HepG2 (cell line): ENCODE results near the gene ZNF513. TPM values are rescaled to one million over a fixed set of nuclear protein-coding genes. Genes with fewer than 3 reads are reported as not detected.

Experiments used
- BHLHE40 ChIP-seq: IDR thresholded peaks from 2 replicates; pipeline ENCODE4 v1.6.1; 2011; ENCODE audit warnings: low read length, improper control_type of control experiment
- CCAR2 ChIP-seq: fragments of 200-400 bp; formaldehyde crosslinking; optimal IDR thresholded peaks from 2 replicates; pipeline ENCODE3; 2018; ENCODE audit warnings: low read depth, mild to moderate bottlenecking, low read length, moderate library complexity
- DMAP1 ChIP-seq: IDR thresholded peaks from 2 replicates; pipeline ENCODE4 v1.6.1; 2016
- IKZF4 ChIP-seq: sonication (generic); formaldehyde crosslinking; IDR thresholded peaks from 2 replicates; pipeline ENCODE4 v1.5.1; 2020; ENCODE audit warnings: borderline replicate concordance, mild to moderate bottlenecking, low read depth, missing genetic modification reagents; ENCODE audit errors: not compliant biosample characterization
- MAFK ChIP-seq, 2 experiments: IDR thresholded peaks in 1 of 2; conservative IDR thresholded peaks in 1 of 2; 2 replicates each; pipeline ENCODE4 v1.6.1; 2011; ENCODE audit warnings: improper control_type of control experiment in 2 of 2, low read length in 2 of 2
- PLRG1 ChIP-seq: fragments of 450-650 bp; conservative IDR thresholded peaks from 2 replicates; pipeline ENCODE4 v1.6.1; 2016
- SOX5 ChIP-seq: IDR thresholded peaks from 2 replicates; pipeline ENCODE4 v1.6.1; 2016; ENCODE audit warnings: borderline replicate concordance
- ZC3H13 ChIP-seq: sonication (generic); formaldehyde crosslinking; IDR thresholded peaks from 2 replicates; pipeline ENCODE4 v1.8.1; 2023; ENCODE audit warnings: mild to moderate bottlenecking, missing genetic modification reagents, moderate library complexity
- ZC3H4 ChIP-seq: sonication (generic); formaldehyde crosslinking; IDR thresholded peaks from 2 replicates; pipeline ENCODE4 v1.4.0; 2020; ENCODE audit warnings: missing genetic modification reagents, borderline replicate concordance
- ZFAT ChIP-seq: sonication (generic); formaldehyde crosslinking; conservative IDR thresholded peaks from 2 replicates; pipeline ENCODE4 v1.8.1; 2023; ENCODE audit warnings: missing genetic modification reagents, inconsistent platforms
- ZFP36 ChIP-seq: fragments of 150-350 bp; IDR thresholded peaks from 2 replicates; pipeline ENCODE4 v1.6.1; 2018; ENCODE audit warnings: borderline replicate concordance, low read length, low read depth; ENCODE audit not compliant: partially characterized antibody
- ZNF10 ChIP-seq: sonication (generic); formaldehyde crosslinking; IDR thresholded peaks from 2 replicates; pipeline ENCODE4 v1.4.0; 2020; ENCODE audit warnings: mild to moderate bottlenecking, low read depth, missing genetic modification reagents, borderline replicate concordance
- ZNF567 ChIP-seq: sonication (generic); formaldehyde crosslinking; IDR thresholded peaks from 2 replicates; pipeline ENCODE4 v1.8.1; 2023; ENCODE audit warnings: mild to moderate bottlenecking, missing genetic modification reagents, borderline replicate concordance
- ZNF616 ChIP-seq: sonication (generic); formaldehyde crosslinking; IDR thresholded peaks from 2 replicates; pipeline ENCODE4 v1.5.0; 2020; ENCODE audit warnings: low read depth, mild to moderate bottlenecking, missing genetic modification reagents
- ZNF749 ChIP-seq: sonication (generic); formaldehyde crosslinking; IDR thresholded peaks from 2 replicates; pipeline ENCODE4 v1.8.0; 2022; ENCODE audit warnings: mild to moderate bottlenecking, missing genetic modification reagents, moderate library complexity, borderline replicate concordance
- ZNF766 ChIP-seq: sonication (generic); formaldehyde crosslinking; IDR thresholded peaks from 2 replicates; pipeline ENCODE4 v1.5.0; 2020; ENCODE audit warnings: missing genetic modification reagents, borderline replicate concordance
- ZNF891 ChIP-seq: sonication (generic); formaldehyde crosslinking; IDR thresholded peaks from 2 replicates; pipeline ENCODE4 v1.5.0; 2020; ENCODE audit warnings: mild to moderate bottlenecking, missing genetic modification reagents
- polyA plus RNA-seq, 8 experiments: library from polyadenylated mRNA; depleted of rRNA in 3 of 8; stranded (reverse) in 7 of 8; unstranded in 1 of 8; fragments of >200 nt; fragmentation: Illumina TruSeq in 4 of 8; extraction: Trizol in 4 of 8; gene quantifications; 2 replicates each; pipeline versions ENCODE4 v1.2.1 to v1.2.3, GENCODE V29; 2011 to 2016; ENCODE audit warnings: low read depth in 4 of 8, missing spikeins in 1 of 8, mixed read lengths in 1 of 8; ENCODE audit not compliant: insufficient read depth in 1 of 8
- total RNA-seq, 5 experiments: library from RNA; depleted of rRNA; stranded (reverse); fragments of >200 nt; fragmentation: Illumina TruSeq; extraction: Trizol; gene quantifications; 2 replicates each; pipeline ENCODE4 v1.2.3, GENCODE V29; 2016; ENCODE audit warnings: low read depth in 1 of 5
- TF ChIP-seq, protein P1 (sequence below): sonication (generic); formaldehyde crosslinking; IDR thresholded peaks from 2 replicates; pipeline ENCODE4 v1.4.0; 2020; ENCODE audit warnings: missing genetic modification reagents
- TF ChIP-seq, protein P2 (sequence below): sonication (generic); formaldehyde crosslinking; IDR thresholded peaks from 2 replicates; pipeline ENCODE4 v1.8.0; 2022; ENCODE audit warnings: missing genetic modification reagents, mild to moderate bottlenecking, borderline replicate concordance
- TF ChIP-seq, protein P3 (sequence below): IDR thresholded peaks from 2 replicates; pipeline ENCODE4 v1.6.1; 2016; ENCODE audit warnings: missing compliant biosample characterization, missing genetic modification reagents, borderline replicate concordance

ZNF513 gene
- total and polyA plus RNA-seq, 2 of the 13 experiments (the other 11 are each of a cell fraction or from before 2014, with no cell fraction given) = 4.9 to 6.3 TPM

DNA sequence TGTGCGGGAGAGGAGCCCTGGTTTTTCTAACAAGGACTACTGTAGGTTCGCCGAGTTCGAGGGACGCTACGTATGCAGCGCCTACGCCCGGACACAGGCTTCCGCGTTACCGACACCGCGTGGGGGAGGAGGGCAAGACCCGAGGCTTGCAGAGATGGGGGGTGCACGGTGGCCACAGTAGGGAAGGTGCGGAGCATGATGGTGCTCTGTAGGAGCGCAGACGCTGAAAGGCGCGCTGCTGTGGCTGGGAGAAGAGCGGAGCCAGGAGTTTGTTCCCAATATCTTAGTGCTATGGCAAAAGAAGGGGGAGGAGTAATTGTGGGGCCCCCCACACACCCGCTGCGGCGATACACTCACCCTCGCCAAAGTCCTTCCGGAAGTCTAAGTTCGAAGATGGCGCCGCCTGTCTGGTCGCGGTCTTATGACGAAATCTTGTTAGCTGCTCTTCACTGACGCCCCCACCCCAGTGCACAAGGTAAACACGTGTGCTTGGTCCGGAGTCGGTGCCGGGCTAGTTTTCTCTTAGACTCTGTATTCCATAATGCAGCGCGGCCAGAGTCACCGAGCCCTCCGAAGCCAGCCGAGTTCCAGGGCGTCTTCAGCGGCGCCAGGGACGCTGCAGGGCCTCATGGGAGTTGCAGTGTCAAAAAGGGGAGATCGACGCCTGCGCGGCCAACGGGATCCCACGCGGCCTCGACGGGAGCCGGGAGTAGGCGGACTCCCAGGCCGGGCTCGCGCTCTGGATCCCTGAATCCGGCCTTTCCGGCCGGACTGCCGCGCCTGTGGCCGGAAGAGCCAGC, 24.0 kb downstream of the ZNF513 start, which contains the start of gene GTF3C2 (continued):
- TF ChIP-seq, protein P1, sequence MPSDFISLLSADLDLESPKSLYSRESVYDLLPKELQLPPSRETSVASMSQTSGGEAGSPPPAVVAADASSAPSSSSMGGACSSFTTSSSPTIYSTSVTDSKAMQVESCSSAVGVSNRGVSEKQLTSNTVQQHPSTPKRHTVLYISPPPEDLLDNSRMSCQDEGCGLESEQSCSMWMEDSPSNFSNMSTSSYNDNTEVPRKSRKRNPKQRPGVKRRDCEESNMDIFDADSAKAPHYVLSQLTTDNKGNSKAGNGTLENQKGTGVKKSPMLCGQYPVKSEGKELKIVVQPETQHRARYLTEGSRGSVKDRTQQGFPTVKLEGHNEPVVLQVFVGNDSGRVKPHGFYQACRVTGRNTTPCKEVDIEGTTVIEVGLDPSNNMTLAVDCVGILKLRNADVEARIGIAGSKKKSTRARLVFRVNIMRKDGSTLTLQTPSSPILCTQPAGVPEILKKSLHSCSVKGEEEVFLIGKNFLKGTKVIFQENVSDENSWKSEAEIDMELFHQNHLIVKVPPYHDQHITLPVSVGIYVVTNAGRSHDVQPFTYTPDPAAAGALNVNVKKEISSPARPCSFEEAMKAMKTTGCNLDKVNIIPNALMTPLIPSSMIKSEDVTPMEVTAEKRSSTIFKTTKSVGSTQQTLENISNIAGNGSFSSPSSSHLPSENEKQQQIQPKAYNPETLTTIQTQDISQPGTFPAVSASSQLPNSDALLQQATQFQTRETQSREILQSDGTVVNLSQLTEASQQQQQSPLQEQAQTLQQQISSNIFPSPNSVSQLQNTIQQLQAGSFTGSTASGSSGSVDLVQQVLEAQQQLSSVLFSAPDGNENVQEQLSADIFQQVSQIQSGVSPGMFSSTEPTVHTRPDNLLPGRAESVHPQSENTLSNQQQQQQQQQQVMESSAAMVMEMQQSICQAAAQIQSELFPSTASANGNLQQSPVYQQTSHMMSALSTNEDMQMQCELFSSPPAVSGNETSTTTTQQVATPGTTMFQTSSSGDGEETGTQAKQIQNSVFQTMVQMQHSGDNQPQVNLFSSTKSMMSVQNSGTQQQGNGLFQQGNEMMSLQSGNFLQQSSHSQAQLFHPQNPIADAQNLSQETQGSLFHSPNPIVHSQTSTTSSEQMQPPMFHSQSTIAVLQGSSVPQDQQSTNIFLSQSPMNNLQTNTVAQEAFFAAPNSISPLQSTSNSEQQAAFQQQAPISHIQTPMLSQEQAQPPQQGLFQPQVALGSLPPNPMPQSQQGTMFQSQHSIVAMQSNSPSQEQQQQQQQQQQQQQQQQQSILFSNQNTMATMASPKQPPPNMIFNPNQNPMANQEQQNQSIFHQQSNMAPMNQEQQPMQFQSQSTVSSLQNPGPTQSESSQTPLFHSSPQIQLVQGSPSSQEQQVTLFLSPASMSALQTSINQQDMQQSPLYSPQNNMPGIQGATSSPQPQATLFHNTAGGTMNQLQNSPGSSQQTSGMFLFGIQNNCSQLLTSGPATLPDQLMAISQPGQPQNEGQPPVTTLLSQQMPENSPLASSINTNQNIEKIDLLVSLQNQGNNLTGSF (CRISPR knock-in tag) = peak; percentile 90
- TF ChIP-seq, protein P2, sequence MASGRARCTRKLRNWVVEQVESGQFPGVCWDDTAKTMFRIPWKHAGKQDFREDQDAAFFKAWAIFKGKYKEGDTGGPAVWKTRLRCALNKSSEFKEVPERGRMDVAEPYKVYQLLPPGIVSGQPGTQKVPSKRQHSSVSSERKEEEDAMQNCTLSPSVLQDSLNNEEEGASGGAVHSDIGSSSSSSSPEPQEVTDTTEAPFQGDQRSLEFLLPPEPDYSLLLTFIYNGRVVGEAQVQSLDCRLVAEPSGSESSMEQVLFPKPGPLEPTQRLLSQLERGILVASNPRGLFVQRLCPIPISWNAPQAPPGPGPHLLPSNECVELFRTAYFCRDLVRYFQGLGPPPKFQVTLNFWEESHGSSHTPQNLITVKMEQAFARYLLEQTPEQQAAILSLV (CRISPR knock-in tag) = peak; percentile 98; the same call in 1 of the 2 replicates
- TF ChIP-seq ZC3H13 (CRISPR knock-in tag) = peak; percentile 47
- TF ChIP-seq ZC3H4 = peak; percentile 81; the same call in 1 of the 2 replicates
- no peak for TF ChIP-seq ZNF616 (CRISPR knock-in tag)
- TF ChIP-seq CCAR2 = no peak
- TF ChIP-seq ZNF10 (CRISPR knock-in tag) = no peak
- peak; percentile 96 for TF ChIP-seq DMAP1 (CRISPR knock-in tag)
- peak; percentile 89 for TF ChIP-seq ZNF567
- peak; percentile 41 for TF ChIP-seq ZNF891 (CRISPR knock-in tag)
- TF ChIP-seq IKZF4 (CRISPR knock-in tag) = peak; percentile 83
- TF ChIP-seq ZNF766 (CRISPR knock-in tag) = peak; percentile 80; the same call in 1 of the 2 replicates
- no peak for TF ChIP-seq ZFP36
- TF ChIP-seq PLRG1 = no peak
- TF ChIP-seq, protein P3, sequence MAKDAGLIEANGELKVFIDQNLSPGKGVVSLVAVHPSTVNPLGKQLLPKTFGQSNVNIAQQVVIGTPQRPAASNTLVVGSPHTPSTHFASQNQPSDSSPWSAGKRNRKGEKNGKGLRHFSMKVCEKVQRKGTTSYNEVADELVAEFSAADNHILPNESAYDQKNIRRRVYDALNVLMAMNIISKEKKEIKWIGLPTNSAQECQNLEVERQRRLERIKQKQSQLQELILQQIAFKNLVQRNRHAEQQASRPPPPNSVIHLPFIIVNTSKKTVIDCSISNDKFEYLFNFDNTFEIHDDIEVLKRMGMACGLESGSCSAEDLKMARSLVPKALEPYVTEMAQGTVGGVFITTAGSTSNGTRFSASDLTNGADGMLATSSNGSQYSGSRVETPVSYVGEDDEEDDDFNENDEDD (CRISPR knock-in tag) = peak; percentile 87; the same call in 1 of the 2 replicates
- peak; percentile 67 for TF ChIP-seq SOX5
- TF ChIP-seq ZFAT (CRISPR knock-in tag) = 0 out of 2 replicates have a peak, but pooled peaks have one; percentile 36
- TF ChIP-seq BHLHE40 = peak; percentile 36
- TF ChIP-seq MAFK (conservative IDR thresholded peaks at IDR 0.05 in 1 of 2, IDR thresholded peaks at IDR 0.05 in 1 of 2; ENCODE audit: low read length in 2 of 2) = no peak
- peak; percentile 93 for TF ChIP-seq ZNF749 (CRISPR knock-in tag)
